Trophoblast cell (in vitro differentiated cells and primary cell): Measurements from ENCODE around the gene PTPRN2.

Experiments
- DNase-seq, 2 donors: peaks; one replicate each; pipeline ENCODE4 v3.0.0-alpha.2; 2016
- H2AFZ ChIP-seq: 2 replicates; pipeline ENCODE4 v1.6.1; 2013; ENCODE audit warnings: low read length, moderate library complexity, mild to moderate bottlenecking; ENCODE audit not compliant: insufficient read depth, poor library complexity
- H2AK5ac ChIP-seq: 2 replicates; pipeline ENCODE4 v1.6.1; 2013; ENCODE audit warnings: mild to moderate bottlenecking, low read length
- H2BK120ac ChIP-seq: 2 replicates; pipeline ENCODE4 v1.6.1; 2013; ENCODE audit warnings: low read length, mild to moderate bottlenecking, moderate library complexity; ENCODE audit not compliant: insufficient read depth, poor library complexity
- H2BK12ac ChIP-seq: 2 replicates; pipeline ENCODE4 v1.6.1; 2013; ENCODE audit warnings: mild to moderate bottlenecking, low read length, moderate library complexity
- H2BK5ac ChIP-seq: 2 replicates; pipeline ENCODE4 v1.6.1; 2013; ENCODE audit warnings: low read length, low read depth, moderate library complexity, mild to moderate bottlenecking; ENCODE audit not compliant: poor library complexity
- H3K14ac ChIP-seq: 2 replicates; pipeline ENCODE4 v1.6.1; 2013; ENCODE audit warnings: mild to moderate bottlenecking, low read length
- H3K18ac ChIP-seq: 2 replicates; pipeline ENCODE4 v1.6.1; 2013; ENCODE audit warnings: mild to moderate bottlenecking, low read length
- H3K23ac ChIP-seq: 2 replicates; pipeline ENCODE4 v1.6.1; 2013; ENCODE audit warnings: low read length
- H3K27ac ChIP-seq: 2 replicates; pipeline ENCODE4 v1.5.1; 2013; ENCODE audit warnings: low read depth, mild to moderate bottlenecking, inconsistent platforms, low read length, moderate library complexity
- H3K27me3 ChIP-seq: 2 replicates; pipeline ENCODE4 v1.6.1; 2013; ENCODE audit warnings: inconsistent platforms, mild to moderate bottlenecking, low read length, moderate library complexity; ENCODE audit not compliant: insufficient read depth
- H3K36me3 ChIP-seq, 2 experiments: 1 replicate in 1 of 2; 2 replicates in 1 of 2; pipeline ENCODE4 v1.6.1; 2013; ENCODE audit warnings: low read length in 2 of 2, mild to moderate bottlenecking in 2 of 2, moderate library complexity in 1 of 2; ENCODE audit not compliant: insufficient read depth in 2 of 2, control insufficient read depth in 1 of 2
- H3K4ac ChIP-seq: 2 replicates; pipeline ENCODE4 v1.6.1; 2013; ENCODE audit warnings: low read depth, mild to moderate bottlenecking, low read length, moderate library complexity
- H3K4me1 ChIP-seq, 2 experiments: 1 replicate in 1 of 2; 2 replicates in 1 of 2; pipeline ENCODE4 v1.6.1; 2013; ENCODE audit warnings: low read length in 2 of 2, mild to moderate bottlenecking in 2 of 2, moderate library complexity in 1 of 2; ENCODE audit not compliant: insufficient read depth in 2 of 2, control insufficient read depth in 1 of 2
- H3K4me2 ChIP-seq: 2 replicates; pipeline ENCODE4 v1.6.1; 2013; ENCODE audit warnings: inconsistent platforms, mild to moderate bottlenecking, low read length, moderate library complexity
- H3K4me3 ChIP-seq: 2 replicates; pipeline ENCODE4 v1.5.1; 2013; ENCODE audit warnings: mild to moderate bottlenecking, low read depth, low read length, inconsistent platforms
- H3K79me1 ChIP-seq: one replicate; pipeline ENCODE4 v1.6.1; 2013; ENCODE audit warnings: low read length
- H3K79me2 ChIP-seq: 2 replicates; pipeline ENCODE4 v1.6.1; 2013; ENCODE audit warnings: low read length, mild to moderate bottlenecking; ENCODE audit not compliant: control insufficient read depth, insufficient read depth, poor library complexity
- H3K9ac ChIP-seq: 2 replicates; pipeline ENCODE4 v1.6.1; 2013; ENCODE audit warnings: mild to moderate bottlenecking, low read length
- H3K9me3 ChIP-seq: 2 replicates; pipeline ENCODE4 v1.6.1; 2013; ENCODE audit warnings: low read depth, mild to moderate bottlenecking, control low read depth, inconsistent platforms, low read length; ENCODE audit not compliant: insufficient read depth
- H4K12ac ChIP-seq: 2 replicates; pipeline ENCODE4 v1.6.1; 2013; ENCODE audit warnings: low read depth, mild to moderate bottlenecking, low read length, moderate library complexity
- H4K8ac ChIP-seq: 2 replicates; pipeline ENCODE4 v1.6.1; 2013; ENCODE audit warnings: low read depth, mild to moderate bottlenecking, low read length, moderate library complexity
- H4K91ac ChIP-seq: one replicate; pipeline ENCODE4 v1.6.1; 2013; ENCODE audit warnings: low read depth, mild to moderate bottlenecking, low read length, moderate library complexity
- WGBS: extraction: QIAGEN DNeasy Blood & Tissue Kit; methylation state at CpG from one replicate; pipeline ENCODE4 v1.1.7; 2013; ENCODE audit warnings: missing lambda C conversion rate; ENCODE audit not compliant: insufficient read length, insufficient coverage; ENCODE audit errors: extremely low coverage; 5-methylcytosine and 5-hydroxymethylcytosine counted together

PTPRN2 gene

DNA sequence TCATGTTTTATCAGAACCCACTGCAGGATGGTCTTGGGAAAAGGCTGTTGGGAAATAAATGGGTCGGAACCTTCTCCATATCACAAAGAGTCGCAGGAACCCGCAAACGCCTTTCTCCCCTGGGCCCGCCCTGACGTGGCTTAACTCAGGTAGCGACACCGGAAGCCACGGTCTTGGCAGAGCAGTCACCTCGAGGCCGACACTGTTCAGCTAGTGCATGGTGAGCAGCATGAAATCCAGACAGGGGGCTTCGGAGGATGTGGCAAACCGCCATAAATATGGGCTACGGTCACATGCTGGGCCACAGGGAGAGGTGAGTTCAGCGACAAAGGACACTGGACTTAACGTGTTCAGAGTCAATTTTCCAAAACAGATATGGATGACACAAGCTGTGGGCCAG lies 421.9 kb downstream of the PTPRN2 start:
- no peaks in the 10 kb centered on the region for H3K79me1 ChIP-seq
- no peak overlapping the region for H2BK12ac ChIP-seq
- H3K27me3 ChIP-seq: no peaks in the 10 kb centered on the region
- H4K8ac ChIP-seq: no peak overlapping the region
- DNase-seq: no peak
- no peak overlapping the region for H3K4me2 ChIP-seq
- no peaks in the 10 kb centered on the region for H3K4me1 ChIP-seq
- H2BK5ac ChIP-seq: no peak overlapping the region
- no peak overlapping the region for H4K91ac ChIP-seq
- no peak overlapping the region for H3K9ac ChIP-seq
- no peak overlapping the region for H3K4me3 ChIP-seq
- no peaks in the 10 kb centered on the region for H3K36me3 ChIP-seq
- H4K12ac ChIP-seq: no peak overlapping the region
- no peak overlapping the region for H3K14ac ChIP-seq
- no peak overlapping the region for H2AK5ac ChIP-seq
- H3K27ac ChIP-seq: no peak overlapping the region
- H3K4ac ChIP-seq: no peak overlapping the region
- WGBS: no CpG with 5 or more reads among the region's 16 CpGs
- H3K79me2 ChIP-seq: no peaks in the 10 kb centered on the region
- no peak overlapping the region for H3K23ac ChIP-seq
- no peak overlapping the region for H2AFZ ChIP-seq
- H3K9me3 ChIP-seq: peaks cover 37% of the 10 kb centered on the region
- no peak overlapping the region for H3K18ac ChIP-seq
- no peak overlapping the region for H2BK120ac ChIP-seq

DNA sequence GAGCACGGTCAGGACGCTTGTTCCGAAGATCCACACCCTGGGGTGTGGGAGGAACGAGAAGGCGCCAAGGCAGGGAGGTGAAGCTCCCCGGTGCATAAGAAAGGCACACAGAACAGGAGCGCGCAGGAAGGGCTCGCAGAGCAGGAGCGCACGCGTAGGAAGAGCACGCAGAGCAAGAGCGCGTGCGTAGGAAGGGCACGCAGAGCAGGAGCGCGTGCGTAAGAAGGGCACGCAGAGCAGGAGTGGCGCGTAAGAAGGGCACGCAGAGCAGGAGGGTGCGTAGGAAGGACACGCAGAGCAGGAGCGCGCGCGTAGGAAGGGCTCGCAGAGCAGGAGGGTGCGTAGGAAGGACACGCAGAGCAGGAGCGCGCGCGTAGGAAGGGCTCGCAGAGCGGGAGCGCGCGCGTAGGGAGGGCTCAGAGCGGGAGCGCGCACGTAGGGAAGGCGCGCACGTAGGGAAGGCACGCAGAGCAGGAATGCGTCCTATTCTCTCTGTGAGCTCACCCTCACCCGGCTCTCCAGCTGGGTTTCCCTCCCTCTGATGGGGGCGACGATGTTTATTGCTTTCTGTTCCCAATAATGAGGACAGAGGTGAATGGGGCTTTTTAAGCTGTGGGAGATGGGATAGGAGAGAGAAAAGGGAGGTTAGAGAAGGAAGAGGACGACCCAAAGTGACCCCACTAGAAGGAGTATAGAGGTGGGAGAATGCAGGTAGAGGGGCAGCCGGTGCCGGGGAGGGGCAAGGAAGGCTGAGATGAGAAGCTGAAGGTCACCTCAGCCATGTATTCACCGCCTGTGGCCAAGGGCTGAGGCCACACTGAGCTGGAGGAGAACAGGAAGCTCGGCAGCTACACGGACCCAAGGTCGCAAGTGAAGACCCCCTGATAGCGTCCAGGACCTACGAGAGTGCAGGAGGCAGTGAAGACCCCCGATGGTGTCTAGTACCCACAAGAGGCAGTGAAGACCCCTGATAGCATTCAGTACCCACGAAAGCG lies 423.2 kb downstream of the PTPRN2 start:
- H4K8ac ChIP-seq: no peak overlapping the region
- H3K14ac ChIP-seq: no peak overlapping the region
- no peaks in the 10 kb centered on the region for H3K4me1 ChIP-seq
- no peak overlapping the region for H3K4ac ChIP-seq
- no peak overlapping the region for H3K9ac ChIP-seq
- WGBS: no CpG with 5 or more reads among the region's 67 CpGs
- DNase-seq: no peak
- H2AK5ac ChIP-seq: no peak overlapping the region
- H2BK12ac ChIP-seq: no peak overlapping the region
- H3K27me3 ChIP-seq: no peaks in the 10 kb centered on the region
- no peak overlapping the region for H3K23ac ChIP-seq
- no peak overlapping the region for H2BK120ac ChIP-seq
- no peak overlapping the region for H3K18ac ChIP-seq
- H3K9me3 ChIP-seq: peaks cover 40% of the 10 kb centered on the region
- H2BK5ac ChIP-seq: no peak overlapping the region
- H3K36me3 ChIP-seq: no peaks in the 10 kb centered on the region
- no peaks in the 10 kb centered on the region for H3K79me1 ChIP-seq
- H3K27ac ChIP-seq: no peak overlapping the region
- no peak overlapping the region for H4K91ac ChIP-seq
- no peak overlapping the region for H3K4me2 ChIP-seq
- no peaks in the 10 kb centered on the region for H3K79me2 ChIP-seq
- H4K12ac ChIP-seq: no peak overlapping the region
- no peak overlapping the region for H3K4me3 ChIP-seq
- no peak overlapping the region for H2AFZ ChIP-seq

DNA sequence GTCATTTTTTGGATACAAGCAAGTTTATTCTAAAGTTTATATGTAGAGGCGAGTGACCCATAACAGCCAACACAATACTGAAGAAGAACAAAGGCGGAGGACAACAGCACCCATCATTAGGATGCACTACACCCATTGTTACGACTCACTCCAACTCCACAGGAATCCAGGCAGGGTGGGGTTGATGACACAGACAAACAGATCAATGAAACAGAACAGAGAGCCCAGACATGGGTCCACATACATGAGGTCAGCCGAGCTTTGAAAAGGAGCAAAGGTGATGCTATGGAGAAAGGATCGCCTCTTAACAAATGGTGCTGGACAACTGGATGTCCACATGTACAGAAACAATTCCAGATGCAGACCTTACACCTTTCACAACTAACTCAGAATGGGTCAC lies 426.4 kb downstream of the PTPRN2 start:
- no peak overlapping the region for H3K23ac ChIP-seq
- H3K79me1 ChIP-seq: no peaks in the 10 kb centered on the region
- H3K4me3 ChIP-seq: no peak overlapping the region
- H3K79me2 ChIP-seq: no peaks in the 10 kb centered on the region
- WGBS: no CpG with 5 or more reads among the region's 5 CpGs
- H2AFZ ChIP-seq: no peak overlapping the region
- no peak overlapping the region for H2BK5ac ChIP-seq
- H3K36me3 ChIP-seq: no peaks in the 10 kb centered on the region
- no peaks in the 10 kb centered on the region for H3K4me1 ChIP-seq
- no peaks in the 10 kb centered on the region for H3K27me3 ChIP-seq
- H3K27ac ChIP-seq: no peak overlapping the region
- H3K9me3 ChIP-seq: peaks cover 34% of the 10 kb centered on the region
- H3K9ac ChIP-seq: no peak overlapping the region
- H2BK120ac ChIP-seq: no peak overlapping the region
- no peak overlapping the region for H3K4me2 ChIP-seq
- H3K4ac ChIP-seq: no peak overlapping the region
- no peak overlapping the region for H2AK5ac ChIP-seq
- DNase-seq: no peak
- no peak overlapping the region for H2BK12ac ChIP-seq
- H4K12ac ChIP-seq: no peak overlapping the region
- no peak overlapping the region for H3K14ac ChIP-seq
- no peak overlapping the region for H4K8ac ChIP-seq
- no peak overlapping the region for H3K18ac ChIP-seq
- no peak overlapping the region for H4K91ac ChIP-seq

- no peak overlapping the region for H2BK120ac ChIP-seq
- H3K4me3 ChIP-seq: no peak overlapping the region
- H3K79me1 ChIP-seq: no peaks in the 10 kb centered on the region
- H3K4me1 ChIP-seq: no peaks in the 10 kb centered on the region
- H3K9me3 ChIP-seq: peaks cover 32% of the 10 kb centered on the region
- no peak overlapping the region for H4K8ac ChIP-seq
- H3K18ac ChIP-seq: no peak overlapping the region
- H2AK5ac ChIP-seq: no peak overlapping the region
- no peak overlapping the region for H3K14ac ChIP-seq
- H3K27ac ChIP-seq: no peak overlapping the region
- H3K4ac ChIP-seq: no peak overlapping the region
- no peak overlapping the region for H3K4me2 ChIP-seq
- H4K91ac ChIP-seq: no peak overlapping the region
- no peak overlapping the region for H2AFZ ChIP-seq
- H3K79me2 ChIP-seq: no peaks in the 10 kb centered on the region
- DNase-seq: no peak
- H4K12ac ChIP-seq: no peak overlapping the region
- no peaks in the 10 kb centered on the region for H3K36me3 ChIP-seq
- no CpG with 5 or more reads among the region's 5 CpGs for WGBS
- no peak overlapping the region for H2BK12ac ChIP-seq
- H3K23ac ChIP-seq: no peak overlapping the region
- no peak overlapping the region for H3K9ac ChIP-seq
- H2BK5ac ChIP-seq: no peak overlapping the region
- H3K27me3 ChIP-seq: no peaks in the 10 kb centered on the region
These were observed 427.4 kb downstream of the PTPRN2 start for GRCh38 chr7:158160199-158160598.
